Activated naive CD4-positive, alpha-beta T cell treated with anti-CD3 and anti-CD28 coated beads, Interleukin-2, amount 10 ng/mL, durations not matched to agents 7 days and 5 days (primary cell): ENCODE results near the gene MT4.

Experiments
- CTCF ChIA-PET: fragments of 350-600 bp; sonication (Branson Sonifier 250); formaldehyde crosslinking; loops from one replicate; lab custom pipeline; 2021; ENCODE audit warnings: antibody characterized with exemption; lab: Charles Lee
- DNase-seq: peaks from one replicate; pipeline ENCODE4 v3.0.0-alpha.2; 2020
- H3K27ac Mint-ChIP-seq: one replicate; pipeline ENCODE4 v1.8.0; 2021; ENCODE audit warnings: mild to moderate bottlenecking, moderate library complexity, mixed read lengths
- H3K27me3 Mint-ChIP-seq: one replicate; pipeline ENCODE4 v1.8.0; 2021; ENCODE audit warnings: mild to moderate bottlenecking, mixed read lengths
- H3K36me3 Mint-ChIP-seq: one replicate; pipeline ENCODE4 v1.8.0; 2021; ENCODE audit warnings: mixed read lengths
- H3K4me1 Mint-ChIP-seq: one replicate; pipeline ENCODE4 v1.8.0; 2021; ENCODE audit warnings: mixed read lengths
- H3K4me3 Mint-ChIP-seq: one replicate; pipeline ENCODE4 v1.8.0; 2021; ENCODE audit warnings: mild to moderate bottlenecking, moderate library complexity, mixed read lengths
- H3K9me3 Mint-ChIP-seq: one replicate; pipeline ENCODE4 v1.8.0; 2021; ENCODE audit warnings: mixed read lengths

MT4 gene

GRCh38 chr16:56601325-56601724, 36.5 kb downstream of the MT4 start:
- CTCF ChIA-PET: interaction anchor here (0.9 to 2.2 kb wide), 11 partner anchors 10 to 179 kb away, joined by 3 to 20 read pairs (median 4); partner anchors contain the start of genes MT1A, MT1G and MT4
- Mint-ChIP-seq H3K36me3 (no peaks in the 10 kb centered on the region), H3K27ac (no peak overlapping the region), H3K27me3 (peaks cover 47% of the 10 kb centered on the region), H3K4me3 (no peak overlapping the region), H3K9me3 (no peaks in the 10 kb centered on the region), H3K4me1 (peaks cover 8% of the 10 kb centered on the region)
- no peak for DNase-seq

- Mint-ChIP-seq H3K4me3 (no peak overlapping the region), H3K27me3 (peaks cover 36% of the 10 kb centered on the region), H3K27ac (no peak overlapping the region), H3K36me3 (no peaks in the 10 kb centered on the region), H3K4me1 (peaks cover 22% of the 10 kb centered on the region), H3K9me3 (no peaks in the 10 kb centered on the region)
- peak; percentile 52 for DNase-seq
- CTCF ChIA-PET: interaction anchor here (0.6 to 5.3 kb wide), 9 partner anchors 10 to 232 kb away, joined by 3 to 34 read pairs (median 5); partner anchors contain the start of gene MT1X
These were observed 38.7 kb downstream of the MT4 start for GRCh38 chr16:56603589-56603988.

- CTCF ChIA-PET: interaction anchor here (0.9 to 5.3 kb wide), 6 partner anchors 22 to 104 kb away, joined by 3 to 34 read pairs (median 10); partner anchors contain the start of gene MT1X
- no peak overlapping the region for H3K27ac Mint-ChIP-seq
These were observed 40.1 kb downstream of the MT4 start for GRCh38 chr16:56604966-56605365.

GRCh38 chr16:56605475-56605874, 40.6 kb downstream of the MT4 start:
- no peak overlapping the region for H3K27ac Mint-ChIP-seq
- CTCF ChIA-PET: interaction anchor here (1.7 to 5.3 kb wide), 4 partner anchors 29 to 103 kb away, joined by 4 to 34 read pairs (median 14); no protein-coding TSS in a partner anchor
- H3K36me3 Mint-ChIP-seq: peaks cover 1% of the 10 kb centered on the region
- no peak overlapping the region for H3K4me3 Mint-ChIP-seq
- H3K4me1 Mint-ChIP-seq: peaks cover 39% of the 10 kb centered on the region
- no peak for DNase-seq
- H3K9me3 Mint-ChIP-seq: no peaks in the 10 kb centered on the region
- peaks cover 31% of the 10 kb centered on the region for H3K27me3 Mint-ChIP-seq

More at GRCh38 chr16:56604966-56605365, 40.1 kb downstream of the MT4 start:
- no peak for DNase-seq
- Mint-ChIP-seq H3K36me3 (peaks cover 1% of the 10 kb centered on the region), H3K4me3 (no peak overlapping the region), H3K4me1 (peaks cover 34% of the 10 kb centered on the region), H3K27me3 (peaks cover 36% of the 10 kb centered on the region), H3K9me3 (no peaks in the 10 kb centered on the region)

- CTCF ChIA-PET: interaction anchor here (1.4 to 5.3 kb wide), 4 partner anchors 25 to 96 kb away, joined by 4 to 34 read pairs (median 14); no protein-coding TSS in a partner anchor
- DNase-seq: no peak
- Mint-ChIP-seq H3K4me3 (no peak overlapping the region), H3K4me1 (peaks cover 45% of the 10 kb centered on the region), H3K9me3 (no peaks in the 10 kb centered on the region), H3K27ac (no peak overlapping the region), H3K36me3 (peaks cover 1% of the 10 kb centered on the region), H3K27me3 (peaks cover 25% of the 10 kb centered on the region)
These were observed 41.2 kb downstream of the MT4 start for GRCh38 chr16:56606071-56606475.

GRCh38 chr16:56606476-56607108, 41.7 kb downstream of the MT4 start:
- DNase-seq: no peak
- Mint-ChIP-seq H3K36me3 (peaks cover 1% of the 10 kb centered on the region), H3K27me3 (peaks cover 21% of the 10 kb centered on the region), H3K4me3 (no peak overlapping the region), H3K4me1 (peaks cover 48% of the 10 kb centered on the region), H3K9me3 (no peaks in the 10 kb centered on the region), H3K27ac (peak overlapping the region; percentile 80)
- CTCF ChIA-PET: interaction anchor here (1.0 to 5.3 kb wide), 3 partner anchors 24 to 95 kb away, joined by 3 to 34 read pairs (median 4); no protein-coding TSS in a partner anchor

- Mint-ChIP-seq H3K4me1 (peaks cover 48% of the 10 kb centered on the region), H3K9me3 (no peaks in the 10 kb centered on the region), H3K4me3 (peak overlapping the region; percentile 31), H3K27ac (peak overlapping the region; percentile 80), H3K27me3 (peaks cover 16% of the 10 kb centered on the region), H3K36me3 (peaks cover 1% of the 10 kb centered on the region)
- CTCF ChIA-PET: interaction anchor here (1.0 to 5.3 kb wide), 3 partner anchors 23 to 95 kb away, joined by 3 to 34 read pairs (median 4); no protein-coding TSS in a partner anchor
- DNase-seq: peak; percentile 42
These were observed 42.3 kb downstream of the MT4 start for GRCh38 chr16:56607109-56607618.

GRCh38 chr16:56607675-56608042, 42.8 kb downstream of the MT4 start:
- DNase-seq: no peak
- Mint-ChIP-seq H3K4me3 (peak overlapping the region; percentile 63), H3K9me3 (no peaks in the 10 kb centered on the region), H3K27me3 (peaks cover 15% of the 10 kb centered on the region), H3K4me1 (peaks cover 48% of the 10 kb centered on the region), H3K27ac (peak overlapping the region; percentile 80), H3K36me3 (peaks cover 1% of the 10 kb centered on the region)
- CTCF ChIA-PET: interaction anchor here (1.0 to 5.3 kb wide), 3 partner anchors 30 to 94 kb away, joined by 3 to 34 read pairs (median 5); no protein-coding TSS in a partner anchor

GRCh38 chr16:56608043-56608875, 43.4 kb downstream of the MT4 start, which contains the start of gene MT2A:
Gene MT2A (plus strand): TSS chr16:56608584. CDS start chr16:56608656, 72 bp downstream.
- Mint-ChIP-seq H3K4me1 (peaks cover 48% of the 10 kb centered on the region), H3K27me3 (peaks cover 15% of the 10 kb centered on the region), H3K36me3 (peaks cover 1% of the 10 kb centered on the region), H3K27ac (peak within 1 kb of the TSS; percentile 93), H3K9me3 (no peaks in the 10 kb centered on the region), H3K4me3 (peak within 1 kb of the TSS; percentile 92)
- CTCF ChIA-PET: interaction anchor here (0.6 to 1.3 kb wide), 3 partner anchors 10 to 93 kb away, joined by 3 to 5 read pairs (median 4); no protein-coding TSS in a partner anchor
- peak; percentile 94 for DNase-seq

GRCh38 chr16:56608876-56609462, 44.1 kb downstream of the MT4 start:
- Mint-ChIP-seq H3K27me3 (peaks cover 8% of the 10 kb centered on the region), H3K4me1 (peaks cover 44% of the 10 kb centered on the region), H3K9me3 (no peaks in the 10 kb centered on the region), H3K27ac (peak overlapping the region; percentile 93), H3K4me3 (peak overlapping the region; percentile 92), H3K36me3 (peaks cover 1% of the 10 kb centered on the region)
- CTCF ChIA-PET: interaction anchor here (0.6 to 2.1 kb wide), 5 partner anchors 11 to 253 kb away, joined by 3 to 6 read pairs (median 4); no protein-coding TSS in a partner anchor
- DNase-seq: peak; percentile 37

GRCh38 chr16:56609463-56609921, 44.6 kb downstream of the MT4 start:
- H3K27ac Mint-ChIP-seq: peak overlapping the region; percentile 93
- peak; percentile 86 for DNase-seq
- CTCF ChIA-PET: interaction anchor here (0.6 to 2.1 kb wide), 3 partner anchors 11 to 254 kb away, joined by 3 to 6 read pairs (median 3); no protein-coding TSS in a partner anchor
- H3K27me3 Mint-ChIP-seq: peaks cover 4% of the 10 kb centered on the region
- no peaks in the 10 kb centered on the region for H3K9me3 Mint-ChIP-seq
- peak overlapping the region; percentile 92 for H3K4me3 Mint-ChIP-seq
- H3K4me1 Mint-ChIP-seq: peaks cover 44% of the 10 kb centered on the region
- H3K36me3 Mint-ChIP-seq: peaks cover 1% of the 10 kb centered on the region

GRCh38 chr16:56610017-56610608, 45.2 kb downstream of the MT4 start:
- peaks cover 48% of the 10 kb centered on the region for H3K4me1 Mint-ChIP-seq
- H3K36me3 Mint-ChIP-seq: peaks cover 1% of the 10 kb centered on the region
- H3K4me3 Mint-ChIP-seq: peak overlapping the region; percentile 92
- H3K27me3 Mint-ChIP-seq: peaks cover 2% of the 10 kb centered on the region
- DNase-seq: peak; percentile 47
- no peaks in the 10 kb centered on the region for H3K9me3 Mint-ChIP-seq
- CTCF ChIA-PET: interaction anchor here (0.9 to 2.1 kb wide), 2 partner anchors 92 to 254 kb away, joined by 3 to 6 read pairs; no protein-coding TSS in a partner anchor
- peak overlapping the region; percentile 93 for H3K27ac Mint-ChIP-seq
